H1 (cell line): ENCODE results near the gene MOK. TPM values are rescaled to one million over a fixed set of nuclear protein-coding genes. Genes with fewer than 3 reads are reported as not detected.

ENCODE experiments used
- CTCF ChIA-PET: fragments of 300-600 bp; sonication (Branson Sonifier 250); formaldehyde crosslinking; loops from one replicate; lab custom pipeline; 2021; ENCODE audit not compliant: partially characterized antibody; lab: Charles Lee
- POLR2A ChIA-PET: fragments of 300-600 bp; sonication (Branson Sonifier 250); formaldehyde crosslinking; loops from one replicate; lab custom pipeline; 2021; ENCODE audit warnings: inconsistent platforms; ENCODE audit not compliant: partially characterized antibody; lab: Charles Lee
- DNase-seq, 2 experiments: peaks; one replicate each; pipeline versions ENCODE4 v3.0.0 to v3.0.0-alpha.2; 2010 to 2022; ENCODE audit warnings: low spot score in 2 of 2, low read depth in 1 of 2, mixed read lengths in 1 of 2
- FAIRE-seq: peaks from 2 replicates; lab custom pipeline; 2011; peaks lifted over from hg19 to GRCh38; lab: Jason Lieb, UNC
- H2AFZ ChIP-seq: 2 replicates; pipeline ENCODE4 v1.8.1; 2012; ENCODE audit warnings: low read length, inconsistent platforms
- H2AK5ac ChIP-seq: 2 replicates; pipeline ENCODE4 v1.6.1; 2013; ENCODE audit warnings: low read depth, low read length
- H2BK120ac ChIP-seq: replicated peaks from 2 replicates; pipeline ENCODE3; 2013; ENCODE audit warnings: low read depth, low read length, inconsistent platforms
- H2BK12ac ChIP-seq: 2 replicates; pipeline ENCODE4 v1.6.1; 2013; ENCODE audit warnings: low read depth, low read length
- H2BK15ac ChIP-seq: 2 replicates; pipeline ENCODE4 v1.6.1; 2013; ENCODE audit warnings: low read length
- H2BK20ac ChIP-seq: 2 replicates; pipeline ENCODE4 v1.6.1; 2013; ENCODE audit warnings: low read length
- H2BK5ac ChIP-seq: 2 replicates; pipeline ENCODE4 v1.6.1; 2013; ENCODE audit warnings: low read depth, low read length
- H3K14ac ChIP-seq: 2 replicates; pipeline ENCODE4 v1.6.1; 2013; ENCODE audit warnings: inconsistent platforms; ENCODE audit not compliant: insufficient read length
- H3K18ac ChIP-seq: 2 replicates; pipeline ENCODE4 v1.6.1; 2013; ENCODE audit warnings: low read length; ENCODE audit errors: extremely low read depth
- H3K23ac ChIP-seq: 2 replicates; pipeline ENCODE4 v1.6.1; 2013; ENCODE audit warnings: inconsistent platforms; ENCODE audit not compliant: insufficient read length
- H3K23me2 ChIP-seq: 2 replicates; pipeline ENCODE4 v1.6.1; 2013; ENCODE audit warnings: low read depth, low read length
- H3K27ac ChIP-seq: 2 replicates; pipeline ENCODE4 v1.6.1; 2011; ENCODE audit warnings: low read depth, low read length, inconsistent platforms
- H3K27me3 ChIP-seq, 4 experiments: replicated peaks in 1 of 4; 1 replicate in 1 of 4; 2 replicates in 3 of 4; pipeline versions ENCODE4 v1.6.1 to v1.8.1; 2011 to 2013; ENCODE audit warnings: low read length in 3 of 4, mild to moderate bottlenecking in 3 of 4, inconsistent platforms in 2 of 4, mixed read lengths in 2 of 4, moderate library complexity in 1 of 4; ENCODE audit not compliant: control insufficient read depth in 3 of 4, insufficient read depth in 3 of 4; ENCODE audit errors: extremely low read depth in 1 of 4
- H3K36me3 ChIP-seq, 4 experiments: 2 replicates each; pipeline versions ENCODE4 v1.6.1 to v1.8.1; 2011 to 2013; ENCODE audit warnings: mild to moderate bottlenecking in 4 of 4, low read length in 3 of 4, moderate library complexity in 2 of 4, control low read depth in 1 of 4, inconsistent platforms in 1 of 4; ENCODE audit not compliant: insufficient read depth in 4 of 4, control insufficient read depth in 2 of 4
- H3K4ac ChIP-seq: replicated peaks from 2 replicates; pipeline ENCODE3; 2013; ENCODE audit warnings: low read length, low read depth, mixed read lengths, inconsistent platforms; ENCODE audit not compliant: insufficient read length
- H3K4me1 ChIP-seq, 4 experiments: replicated peaks in 1 of 4; 1 replicate in 1 of 4; 2 replicates in 3 of 4; pipeline versions ENCODE4 v1.6.1 to v1.8.1; 2011 to 2013; ENCODE audit warnings: low read length in 3 of 4, inconsistent platforms in 2 of 4, mixed read lengths in 1 of 4; ENCODE audit not compliant: insufficient read depth in 4 of 4, control insufficient read depth in 3 of 4
- H3K4me2 ChIP-seq, 2 experiments: 2 replicates each; pipeline versions ENCODE4 v1.6.1 to v1.8.1; 2011 to 2013; ENCODE audit warnings: low read depth in 2 of 2, low read length in 2 of 2, control low read depth in 1 of 2, inconsistent platforms in 1 of 2, mild to moderate bottlenecking in 1 of 2; ENCODE audit not compliant: insufficient read depth in 1 of 2
- H3K4me3 ChIP-seq, 4 experiments: fragments of 200-600, 300-600 bp in 1 of 4; sonication (generic), shearing (Covaris generic), sonication (Bioruptor Twin) in 1 of 4; 2 replicates each; pipeline versions ENCODE4 v1.5.1 to v1.8.1; 2011 to 2016; ENCODE audit warnings: low read length in 4 of 4, low read depth in 3 of 4, control low read depth in 2 of 4, inconsistent platforms in 2 of 4, mild to moderate bottlenecking in 2 of 4, mixed read lengths in 1 of 4, moderate library complexity in 1 of 4; ENCODE audit not compliant: insufficient read depth in 2 of 4; ENCODE audit errors: extremely low read depth in 1 of 4
- H3K56ac ChIP-seq: replicated peaks from 2 replicates; pipeline ENCODE3; 2013; ENCODE audit warnings: low read depth, mild to moderate bottlenecking, mixed read lengths, low read length, inconsistent platforms; ENCODE audit not compliant: insufficient read length
- H3K79me1 ChIP-seq: 2 replicates; pipeline ENCODE4 v1.6.1; 2013; ENCODE audit warnings: low read depth, low read length, control low read depth
- H3K79me2 ChIP-seq, 2 experiments: 2 replicates each; pipeline versions ENCODE4 v1.6.1 to v1.8.1; 2012 to 2013; ENCODE audit warnings: low read length in 2 of 2, mild to moderate bottlenecking in 2 of 2, inconsistent platforms in 1 of 2; ENCODE audit not compliant: insufficient read depth in 2 of 2, control insufficient read depth in 1 of 2
- H3K9ac ChIP-seq, 4 experiments: replicated peaks in 1 of 4; 1 replicate in 1 of 4; 2 replicates in 3 of 4; pipeline versions ENCODE4 v1.6.1 to v1.8.1; 2011 to 2013; ENCODE audit warnings: low read depth in 3 of 4, low read length in 3 of 4, control low read depth in 2 of 4, mild to moderate bottlenecking in 2 of 4, moderate library complexity in 2 of 4, inconsistent platforms in 1 of 4; ENCODE audit errors: extremely low read depth in 1 of 4
- H3K9me3 ChIP-seq, 2 experiments: 2 replicates each; pipeline versions ENCODE4 v1.6.1 to v1.8.1; 2012 to 2013; ENCODE audit warnings: mild to moderate bottlenecking in 2 of 2, moderate library complexity in 2 of 2, control low read depth in 1 of 2, inconsistent platforms in 1 of 2, low read depth in 1 of 2, low read length in 1 of 2, mixed read lengths in 1 of 2; ENCODE audit not compliant: insufficient read depth in 2 of 2
- H4K20me1 ChIP-seq, 2 experiments: replicated peaks in 1 of 2; 2 replicates each; pipeline versions ENCODE3 to v1.8.1; 2011 to 2013; ENCODE audit warnings: inconsistent platforms in 2 of 2, low read length in 2 of 2, mild to moderate bottlenecking in 1 of 2; ENCODE audit not compliant: insufficient read depth in 2 of 2, control insufficient read depth in 1 of 2
- H4K5ac ChIP-seq: 2 replicates; pipeline ENCODE4 v1.6.1; 2013; ENCODE audit warnings: low read length, low read depth, mixed read lengths, inconsistent platforms; ENCODE audit not compliant: insufficient read length
- H4K8ac ChIP-seq: 2 replicates; pipeline ENCODE4 v1.8.0; 2013; ENCODE audit warnings: mild to moderate bottlenecking, moderate library complexity, low read length, inconsistent platforms; ENCODE audit not compliant: insufficient read depth; ENCODE audit errors: extremely low read depth
- H4K91ac ChIP-seq: replicated peaks from 2 replicates; pipeline ENCODE3; 2013; ENCODE audit warnings: low read length, mixed read lengths, inconsistent platforms; ENCODE audit not compliant: insufficient read length
- BACH1 ChIP-seq: IDR thresholded peaks from 2 replicates; pipeline ENCODE4 v1.6.1; 2012; ENCODE audit warnings: low read length, improper control_type of control experiment
- BRCA1 ChIP-seq: IDR thresholded peaks from 2 replicates; pipeline ENCODE4 v1.6.1; 2012; ENCODE audit warnings: low read depth, low read length, improper control_type of control experiment
- FOSL1 ChIP-seq: IDR thresholded peaks from 2 replicates; pipeline ENCODE4 v1.6.1; 2011; ENCODE audit warnings: mild to moderate bottlenecking, low read depth, low read length, moderate library complexity; ENCODE audit not compliant: insufficient read depth
- NANOG ChIP-seq: IDR thresholded peaks from 2 replicates; pipeline ENCODE4 v1.6.1; 2011; ENCODE audit warnings: low read length, low read depth, mild to moderate bottlenecking, inconsistent platforms; ENCODE audit not compliant: insufficient read depth, poor library complexity, severe bottlenecking
- POU5F1 ChIP-seq: IDR thresholded peaks from 2 replicates; pipeline ENCODE4 v1.6.1; 2011; ENCODE audit warnings: low read depth, mild to moderate bottlenecking, low read length, moderate library complexity
- RBBP5 ChIP-seq: IDR thresholded peaks from 2 replicates; pipeline ENCODE4 v1.7.1; 2012; ENCODE audit warnings: low read depth, mild to moderate bottlenecking, inconsistent platforms, low read length, moderate library complexity, borderline replicate concordance
- SP1 ChIP-seq: IDR thresholded peaks from 2 replicates; pipeline ENCODE4 v1.6.1; 2011; ENCODE audit warnings: low read depth, low read length
- TAF7 ChIP-seq: optimal IDR thresholded peaks from 2 replicates; pipeline ENCODE3; 2011; ENCODE audit warnings: low read depth, mild to moderate bottlenecking, inconsistent platforms, low read length, moderate library complexity, borderline replicate concordance
- WGBS, 2 experiments: shearing (Covaris generic) in 1 of 2; methylation state at CpG; one replicate each; pipeline versions ENCODE4 v1.1.6 to v1.1.7; 2013 to 2015; ENCODE audit warnings: low lambda C conversion rate in 2 of 2, mixed read lengths in 2 of 2, inconsistent platforms in 1 of 2, low coverage in 1 of 2, missing lambda C conversion rate in 1 of 2; ENCODE audit not compliant: insufficient replicate concordance in 2 of 2, insufficient coverage in 1 of 2, insufficient read length in 1 of 2; ENCODE audit errors: extremely low coverage in 1 of 2, missing lambda C conversion rate in 1 of 2; 5-methylcytosine and 5-hydroxymethylcytosine counted together
- polyA plus RNA-seq, 7 experiments: library from polyadenylated mRNA; depleted of rRNA in 3 of 7; stranded (reverse) in 5 of 7; unstranded in 2 of 7; fragments of >200 nt in 5 of 7; fragments of 200-250 nt in 2 of 7; gene quantifications; 1 replicate in 5 of 7; 2 replicates in 1 of 7; 4 replicates in 1 of 7; pipeline versions ENCODE4 v1.2.1 to v1.2.3, GENCODE V29; 2011 to 2013; ENCODE audit warnings: missing spikeins in 2 of 7, mixed read lengths in 2 of 7
- total RNA-seq: library from RNA; stranded (reverse); fragmentation: NEBNext Ultra II Directional; extraction: Animal tissue kit (Norgen Biotek cat#: 25700); gene quantifications from 2 replicates; pipeline ENCODE4 v1.2.1, GENCODE V29; 2021

MOK gene
- total and polyA plus RNA-seq, 2 of the 8 experiments (the other 6 are each of a cell fraction or from before 2014, with no cell fraction given) = 2.1 to 2.5 TPM

DNA sequence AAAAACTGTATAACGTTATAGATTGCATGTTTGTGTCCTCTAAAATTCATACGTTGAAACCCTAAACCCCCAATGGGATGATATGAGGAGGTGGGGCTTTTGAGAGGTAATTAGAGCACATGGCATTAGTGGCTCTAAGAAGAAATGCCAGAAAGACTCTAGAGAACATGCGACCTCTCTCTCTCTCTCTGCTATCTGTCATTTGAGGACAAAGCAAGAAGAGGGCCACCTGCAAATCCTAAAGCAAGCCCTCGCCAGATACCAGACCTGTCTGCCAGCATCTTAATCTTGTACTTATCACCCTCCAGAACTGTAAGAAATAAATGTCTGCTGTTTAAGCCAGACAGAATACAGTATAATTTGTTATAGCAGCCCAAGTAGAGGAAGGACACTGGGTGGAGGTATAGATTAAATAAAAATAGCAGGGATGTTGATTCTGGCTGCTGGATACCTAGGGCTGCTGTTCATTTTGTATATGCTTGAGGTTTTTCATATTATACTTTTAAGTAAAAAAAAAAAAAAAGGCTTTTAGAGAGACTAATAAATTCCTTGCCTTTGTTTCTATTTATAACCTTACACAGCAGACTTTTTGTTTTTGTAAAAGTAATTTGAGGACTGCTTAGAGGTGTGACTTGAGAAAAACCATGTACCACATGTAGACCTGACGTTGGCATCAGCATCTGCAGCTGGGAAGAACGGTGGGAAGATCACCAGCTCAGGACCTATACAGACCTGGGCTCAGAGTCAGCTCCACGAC lies 26.9 kb downstream of the MOK start:
- Histone ChIP-seq H4K91ac (no peak overlapping the region), H3K36me3 (no peaks in the 10 kb centered on the region), H3K4me1 (no peaks in the 10 kb centered on the region), H3K27me3 (no peaks in the 10 kb centered on the region), H3K23me2 (no peaks in the 10 kb centered on the region), H3K23ac (no peak overlapping the region), H3K79me1 (no peaks in the 10 kb centered on the region), H3K4ac (no peak overlapping the region), H3K9me3 (no peaks in the 10 kb centered on the region; a peak in 1 of 4 replicates), H4K5ac (no peak overlapping the region)
- DNase-seq (no peak), FAIRE-seq (no peak)
- TF ChIP-seq BACH1 (no peak), TAF7 (no peak), BRCA1 (no peak), POU5F1 (no peak), RBBP5 (no peak), NANOG (no peak), SP1 (no peak), FOSL1 (no peak)
- TF ChIP-seq, all 59 proteins: peak for 0
- Histone ChIP-seq H4K20me1 (no peaks in the 10 kb centered on the region), H2BK5ac (no peak overlapping the region), H3K4me3 (no peak overlapping the region), H2BK12ac (no peak overlapping the region), H2AK5ac (no peak overlapping the region), H3K18ac (no peak overlapping the region), H2BK20ac (no peak overlapping the region), H2BK120ac (no peak overlapping the region), H3K56ac (no peak overlapping the region), H3K9ac (no peak overlapping the region), H3K79me2 (no peaks in the 10 kb centered on the region), H4K8ac (0 out of 2 replicates have a peak overlapping the region, but pooled peaks have one; percentile 71), H3K14ac (no peak overlapping the region), H2BK15ac (no peak overlapping the region), H2AFZ (no peak overlapping the region), H3K4me2 (no peak overlapping the region), H3K27ac (no peak overlapping the region)
- 83% methylated on average over 7 of the region's 7 CpGs; no CpG with 5 or more reads in 1 of the 2 experiments for WGBS, 2 experiments
- ChIA-PET CTCF (interaction anchor here (0.6 to 1.8 kb wide), 3 partner anchors 35 to 327 kb away, joined by 3 to 7 read pairs (median 3); no protein-coding TSS in a partner anchor), POLR2A (no interaction called here)
